ENCODE results near the gene ARMH1.
"Not testable (repeated sequence)": the region's sequence is repeated elsewhere in the genome, so short reads cannot be mapped to it uniquely, and the experiment has no call there.

ARMH1 gene

GRCh38 chr1:44724955-44725698 lies 50.6 kb downstream of the ARMH1 start:
- Histone ChIP-seq H3K27ac (no peak overlapping the region), H3K36me3 (replicated peaks) (no peaks in the 10 kb centered on the region), H3K4me3 (ENCODE audit: low read depth, low read length) (no peak overlapping the region), H3K27me3 (replicated peaks) (no peaks in the 10 kb centered on the region)
- in situ Hi-C loops (cut with HindIII; ENCODE audit: low pct_ligation_motif_present, low sequenced_read_pairs): no loop called here
- TF ChIP-seq CTCF (IDR thresholded peaks at IDR 0.05; ENCODE audit: low read depth, low read length, missing control alignments): no peak
- no peak for DNase-seq

DNA sequence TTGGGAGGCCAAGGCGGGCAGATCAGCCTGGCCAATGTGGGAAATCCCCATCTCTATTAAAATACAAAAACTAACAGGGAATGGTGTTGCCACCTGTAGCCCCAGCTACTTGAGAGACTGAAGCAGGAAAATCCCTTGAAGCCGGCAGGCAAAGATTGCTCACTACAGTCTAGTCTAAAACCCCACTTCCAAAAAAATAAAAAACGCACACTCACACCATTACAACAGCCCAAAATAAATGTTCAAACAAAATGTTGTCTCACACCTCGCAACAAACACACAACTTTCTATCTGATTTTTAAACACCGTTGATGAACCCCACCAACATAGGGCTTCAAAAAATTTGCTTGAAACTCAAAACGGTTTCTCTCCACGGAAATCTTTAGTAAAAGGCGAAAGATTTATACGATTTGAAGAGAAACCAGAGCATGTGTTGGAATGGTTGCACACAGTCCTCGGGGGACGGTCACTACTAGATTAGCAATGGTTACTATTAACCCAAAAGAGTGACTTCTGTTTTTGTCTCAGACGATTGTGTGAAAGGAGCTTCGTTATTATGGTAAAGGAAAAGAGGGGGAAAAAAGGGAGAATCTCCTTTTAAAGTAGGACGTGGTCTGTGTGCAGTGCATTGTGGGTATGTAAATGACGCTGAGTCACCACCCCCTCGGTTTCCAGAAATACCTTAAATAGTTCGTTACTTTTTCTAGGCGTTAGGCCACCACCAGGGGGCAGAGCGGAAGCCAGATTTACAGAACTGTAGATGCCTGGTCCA lies 56.4 kb downstream of the ARMH1 start, which contains the start of gene RNU5D-1:
Gene RNU5D-1 (minus strand): TSS at position 430 of the 772 bp plus-strand sequence.
- no peaks in the 10 kb centered on the region for H3K36me3 ChIP-seq (replicated peaks)
- DNase-seq: peak; percentile 98
- H3K27me3 ChIP-seq (replicated peaks): no peaks in the 10 kb centered on the region
- TF ChIP-seq CTCF (IDR thresholded peaks at IDR 0.05; ENCODE audit: low read depth, low read length, missing control alignments): peak; percentile 85
- no peak within 1 kb of the TSS for H3K4me3 ChIP-seq (ENCODE audit: low read depth, low read length)
- in situ Hi-C loops (cut with HindIII; ENCODE audit: low pct_ligation_motif_present, low sequenced_read_pairs): no loop called here
- H3K27ac ChIP-seq: peak within 1 kb of the TSS; percentile 100

- no peak overlapping the region for H3K27ac ChIP-seq
- no peak overlapping the region for H3K4me3 ChIP-seq (ENCODE audit: low read depth, low read length)
- in situ Hi-C loops (cut with HindIII; ENCODE audit: low pct_ligation_motif_present, low sequenced_read_pairs): no loop called here
- no peaks in the 10 kb centered on the region for H3K27me3 ChIP-seq (replicated peaks)
- peak; percentile 37 for DNase-seq
- TF ChIP-seq CTCF (IDR thresholded peaks at IDR 0.05; ENCODE audit: low read depth, low read length, missing control alignments): no peak
- no peaks in the 10 kb centered on the region for H3K36me3 ChIP-seq (replicated peaks)
These were observed 58.9 kb downstream of the ARMH1 start for GRCh38 chr1:44733365-44733764.

DNA sequence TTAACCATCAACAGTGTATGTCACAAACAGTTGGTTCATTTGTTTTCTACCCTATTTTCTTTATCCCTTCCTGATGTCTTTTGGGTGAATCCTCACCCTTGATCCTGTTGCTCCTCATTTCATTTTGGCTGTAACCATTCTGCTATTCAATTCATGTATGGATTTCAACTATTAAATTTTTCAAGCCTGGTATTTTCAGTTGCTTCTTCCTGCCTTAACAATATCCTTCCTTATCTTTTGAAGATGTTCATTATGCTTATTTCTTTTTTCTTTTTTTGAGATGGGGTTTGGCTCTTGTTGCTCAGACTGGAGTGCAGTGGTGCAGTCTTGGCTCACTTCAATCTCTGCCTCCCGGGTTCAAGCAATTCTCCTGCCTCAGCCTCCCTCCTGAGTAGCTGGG lies 59.3 kb downstream of the ARMH1 start:
- in situ Hi-C loops (cut with HindIII; ENCODE audit: low pct_ligation_motif_present, low sequenced_read_pairs): no loop called here
- no peak for TF ChIP-seq CTCF (IDR thresholded peaks at IDR 0.05; ENCODE audit: low read depth, low read length, missing control alignments)
- no peaks in the 10 kb centered on the region for H3K36me3 ChIP-seq (replicated peaks)
- no peak overlapping the region for H3K4me3 ChIP-seq (ENCODE audit: low read depth, low read length)
- no peak overlapping the region for H3K27ac ChIP-seq
- no peak for DNase-seq
- no peaks in the 10 kb centered on the region for H3K27me3 ChIP-seq (replicated peaks)

GRCh38 chr1:44735992-44736391 lies 61.5 kb downstream of the ARMH1 start:
- DNase-seq: no peak
- Histone ChIP-seq H3K27ac (no peak overlapping the region), H3K27me3 (replicated peaks) (no peaks in the 10 kb centered on the region), H3K36me3 (replicated peaks) (no peaks in the 10 kb centered on the region), H3K4me3 (ENCODE audit: low read depth, low read length) (no peak overlapping the region)
- no peak for TF ChIP-seq CTCF (IDR thresholded peaks at IDR 0.05; ENCODE audit: low read depth, low read length, missing control alignments)
- in situ Hi-C loops (cut with HindIII; ENCODE audit: low pct_ligation_motif_present, low sequenced_read_pairs): no loop called here

DNA sequence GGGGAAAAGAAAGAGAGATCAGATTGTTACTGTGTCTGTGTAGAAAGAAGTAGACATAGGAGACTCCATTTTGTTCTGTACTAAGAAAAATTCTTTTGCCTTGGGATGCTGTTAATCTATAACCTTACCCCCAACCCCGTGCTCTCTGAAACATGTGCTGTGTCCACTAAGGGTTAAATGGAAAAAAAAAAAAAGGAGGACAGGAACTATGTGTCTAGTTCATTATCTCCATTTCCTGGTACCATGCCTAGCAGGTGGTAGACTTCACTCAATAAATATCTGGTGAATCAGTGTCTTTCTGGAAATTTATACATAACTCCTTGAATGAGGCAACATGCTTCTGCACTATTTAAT lies 64.4 kb downstream of the ARMH1 start:
- in situ Hi-C loops (cut with HindIII; ENCODE audit: low pct_ligation_motif_present, low sequenced_read_pairs); DNase-seq; H3K27me3 ChIP-seq (replicated peaks); H3K36me3 ChIP-seq (replicated peaks): not testable (repeated sequence)
- peak overlapping the region; percentile 42 for H3K27ac ChIP-seq
- H3K4me3 ChIP-seq (ENCODE audit: low read depth, low read length): peak overlapping the region; percentile 89

Measured in brain microvascular endothelial cell (primary cell).